DMS153 treated with DMSO at 0.1 percent for 48 hours (cell line): Measurements from ENCODE around the gene KSR2.
A peak's percentile ranks its signal among the peaks of the same experiment; 100 is the strongest.

ENCODE experiments used
- DNase-seq: peaks from one replicate; lab custom pipeline; 2025; ENCODE audit not compliant: unreplicated experiment; lab: John Stamatoyannopoulos, UW

The KSR2 gene

GRCh38 chr12:117421987-117422386, 546.8 kb downstream of the KSR2 start:
- DNase-seq = no peak

DNA sequence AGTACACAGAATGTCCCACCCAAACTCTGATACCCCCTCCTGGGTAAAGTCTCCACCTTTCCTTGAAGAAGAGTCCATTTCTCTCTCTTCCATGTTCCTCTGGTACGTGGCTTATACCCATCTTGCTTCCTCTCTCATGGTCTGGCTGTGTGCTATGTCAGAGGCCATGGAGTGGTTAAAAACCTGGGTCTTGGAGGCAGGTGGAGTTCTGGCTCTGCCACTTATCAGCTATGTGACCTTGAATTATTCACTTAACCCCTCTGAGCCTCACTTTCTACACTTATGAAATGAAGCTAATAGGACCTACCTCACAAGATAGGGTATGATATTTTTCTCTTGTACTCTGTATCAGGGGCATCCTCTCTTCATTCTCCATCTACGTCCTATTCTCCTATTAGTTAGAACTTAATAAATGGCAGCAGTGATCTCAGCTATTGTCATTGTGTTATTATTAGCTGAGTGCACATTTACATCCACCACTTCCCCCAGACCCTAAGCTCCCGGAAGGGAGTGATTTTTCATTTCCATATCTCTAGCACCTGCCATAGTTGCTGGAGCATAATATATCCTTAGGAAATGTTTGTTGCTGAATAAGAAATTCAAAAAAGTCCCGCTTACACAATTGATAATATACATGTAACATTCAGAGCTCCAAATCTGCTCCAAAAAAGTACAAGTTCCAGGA, 547.6 kb downstream of the KSR2 start:
- DNase-seq = no peak

DNA sequence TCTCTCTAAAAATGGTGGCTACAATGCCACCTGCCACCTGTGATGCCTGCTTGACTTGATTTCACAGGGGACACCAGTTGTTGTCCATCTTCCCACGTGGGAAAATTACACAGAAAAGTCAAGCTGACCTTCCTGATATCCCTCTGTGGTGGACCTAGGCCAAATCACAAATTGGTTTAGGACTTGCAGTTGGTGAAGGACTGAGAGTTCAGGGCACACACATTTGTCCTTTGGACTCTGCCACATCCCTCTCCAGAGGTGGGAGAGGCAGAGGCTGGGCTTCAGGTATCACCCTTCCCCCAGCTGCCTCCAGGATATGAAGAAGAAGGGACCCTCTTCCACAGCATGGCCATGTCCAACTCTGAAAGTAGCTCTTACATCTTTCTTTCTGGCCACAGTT, 551.8 kb downstream of the KSR2 start:
- no peak for DNase-seq

GRCh38 chr12:117412465-117413188, 556.2 kb downstream of the KSR2 start:
- no peak for DNase-seq

DNA sequence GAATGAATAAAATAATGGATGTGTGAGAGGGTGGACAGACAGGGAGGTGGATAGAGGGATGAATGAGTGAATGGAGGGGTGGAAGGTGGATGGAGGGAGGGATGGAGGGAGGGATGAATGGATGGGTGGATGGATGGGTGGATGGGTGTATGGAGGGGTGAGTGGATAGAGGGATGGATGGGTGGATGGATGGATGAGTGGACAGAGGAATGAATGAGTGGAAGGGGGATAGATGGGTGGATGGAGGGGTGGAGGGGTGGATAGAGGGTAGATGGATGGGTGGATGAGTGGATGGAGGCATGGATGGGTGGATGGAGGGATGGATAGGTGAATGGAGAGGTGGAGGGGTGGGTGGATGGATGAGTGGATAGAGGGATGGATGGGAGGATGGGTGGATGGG, 559.5 kb downstream of the KSR2 start:
- DNase-seq = no peak

DNA sequence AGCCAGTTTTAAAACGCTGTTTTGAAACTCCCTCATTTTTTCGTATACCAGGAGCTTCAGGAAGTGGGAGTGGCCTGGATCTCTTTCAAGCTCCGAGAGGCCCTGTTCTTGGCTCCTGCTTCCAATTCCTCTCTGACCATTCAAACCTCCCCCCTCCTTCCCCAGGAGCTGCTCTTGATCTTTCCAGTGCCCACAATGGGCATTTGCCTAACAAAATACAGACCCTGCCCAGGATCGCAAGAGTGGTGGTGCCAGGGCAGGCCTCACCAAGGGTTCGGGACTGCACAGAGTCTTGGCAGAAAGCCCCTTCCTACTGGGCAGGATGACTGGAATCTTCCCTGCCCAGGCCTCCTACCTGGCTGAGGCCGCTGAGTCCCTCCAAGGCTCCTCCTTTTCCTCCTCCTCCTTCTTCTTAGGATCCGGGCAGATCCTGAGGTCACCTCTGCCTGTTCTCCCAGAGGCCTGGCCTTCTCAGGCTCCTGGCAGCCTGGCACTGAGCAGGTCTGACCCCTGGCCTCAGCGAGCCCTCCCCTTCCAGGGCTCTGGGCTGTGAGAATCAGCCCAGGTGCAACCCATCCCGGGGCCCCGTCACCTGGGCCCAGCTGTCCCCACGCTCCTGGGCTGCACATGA, 560.5 kb downstream of the KSR2 start:
- DNase-seq = peak; percentile 12

DNA sequence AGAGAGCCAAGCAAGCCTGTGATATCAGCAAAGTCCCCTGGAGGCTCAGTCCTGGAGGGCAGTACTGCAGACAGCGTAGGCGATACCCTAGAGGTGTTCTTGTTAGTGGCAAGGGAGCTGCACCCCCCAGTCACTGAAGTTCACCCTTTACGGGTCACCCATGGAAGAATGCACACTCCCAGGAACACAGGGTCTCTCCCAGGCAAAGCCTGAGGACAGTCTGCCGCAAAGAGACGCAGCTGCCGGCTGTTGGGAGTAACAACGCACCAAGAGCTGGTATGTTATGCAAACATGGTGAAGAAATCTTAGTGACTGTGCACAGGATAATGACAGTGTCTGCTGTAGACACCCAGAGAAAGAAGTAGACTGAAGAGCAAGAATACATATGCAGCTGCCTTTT, 563.9 kb downstream of the KSR2 start:
- DNase-seq = no peak

DNA sequence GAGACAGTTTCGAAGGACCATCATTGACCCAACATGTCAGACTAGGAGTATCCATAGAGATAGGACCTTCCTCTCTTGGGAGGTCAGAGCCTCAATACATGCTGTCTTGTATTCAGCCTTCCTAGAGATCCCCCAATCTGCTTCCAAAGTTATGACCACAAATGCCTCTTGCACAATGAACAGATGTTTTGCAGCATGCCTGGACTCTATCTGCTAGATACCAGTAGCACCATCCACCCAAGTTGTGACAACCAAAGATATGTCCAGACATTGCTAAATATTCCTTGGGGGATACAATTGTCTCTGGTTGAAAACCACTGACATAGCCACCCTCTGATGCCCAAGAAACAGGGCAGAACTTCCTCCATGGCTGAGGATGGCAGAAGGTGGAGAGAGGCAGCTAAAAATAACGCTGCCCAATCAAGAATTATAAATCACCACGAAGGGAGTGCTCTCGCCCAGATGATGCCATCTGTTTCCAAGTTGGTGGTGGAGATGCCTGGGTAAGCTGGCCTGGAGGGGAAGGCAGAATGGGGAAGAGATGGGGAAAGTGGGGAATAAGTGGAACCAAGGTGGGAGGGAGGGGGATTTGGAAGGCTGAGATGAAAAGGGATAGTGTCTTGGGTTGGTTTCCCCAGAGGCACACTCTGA, 564.5 kb downstream of the KSR2 start:
- no peak for DNase-seq

- no peak for DNase-seq
Observed at GRCh38 chr12:117403586-117404139, 565.1 kb downstream of the KSR2 start.
